ENCODE results near the gene HK1.
"Not testable (repeated sequence)": the region's sequence is repeated elsewhere in the genome, so short reads cannot be mapped to it uniquely, and the experiment has no call there.

The HK1 gene

DNA sequence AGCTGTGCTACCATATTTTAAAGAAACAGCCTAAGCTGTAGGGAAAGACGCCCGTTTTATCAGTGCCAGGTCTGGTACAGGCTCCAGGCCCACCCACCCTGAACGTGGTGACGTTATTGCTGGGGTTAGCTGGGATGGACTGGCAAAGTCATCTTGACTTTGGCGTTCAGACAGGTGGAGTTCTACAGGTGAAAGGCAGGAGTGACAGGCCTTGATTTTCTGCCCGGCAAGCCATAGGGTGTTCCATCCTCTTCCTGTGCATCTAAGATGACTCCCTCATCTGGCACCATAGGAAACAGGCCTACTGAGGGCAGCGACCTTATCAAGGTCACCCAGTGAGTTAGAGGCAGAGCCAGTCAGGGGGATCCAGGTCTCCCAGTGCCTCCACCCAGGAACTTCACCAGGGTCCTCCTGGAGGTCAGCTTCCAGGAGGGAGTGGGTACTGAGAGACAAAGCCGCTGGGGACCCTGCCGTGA is 41.6 kb downstream of the HK1 start:
- ChIA-PET CTCF (interaction anchor here (0.9 to 1.5 kb wide), 5 partner anchors 8 to 81 kb away, joined by 3 to 8 read pairs (median 3); no protein-coding TSS in a partner anchor), POLR2A (interaction anchor here (0.7 kb wide), 1 partner anchor 8 kb away, joined by 4 read pairs; no protein-coding TSS in a partner anchor)
- Histone ChIP-seq H3K9me3 (ENCODE audit: control extremely low read depth in 1 of 5, control insufficient read depth in 4 of 5, insufficient read depth in 2 of 5, low read depth in 1 of 5, low read length in 4 of 5) (no peaks in the 10 kb centered on the region), H3K27ac (ENCODE audit: insufficient read depth in 1 of 2, low read depth in 1 of 2, low read length in 2 of 2, poor library complexity in 1 of 2, severe bottlenecking in 2 of 2) (peak overlapping the region in 1 of 2 experiments; percentile 65), H3K27me3 (replicated peaks in 2 of 5; ENCODE audit: control insufficient read depth in 4 of 5, insufficient read depth in 5 of 5, low read length in 4 of 5) (no peaks in the 10 kb centered on the region), H3K4me1 (ENCODE audit: control extremely low read depth in 1 of 4, control insufficient read depth in 4 of 4, insufficient read depth in 4 of 4, low read length in 3 of 4) (peaks cover 2 to 53% (median 27%) of the 10 kb centered on the region in 4 experiments), H3K36me3 (ENCODE audit: control insufficient read depth in 4 of 4, insufficient read depth in 4 of 4, low read length in 3 of 4) (no peaks in the 10 kb centered on the region), H3K4me3 (ENCODE audit: control insufficient read depth in 1 of 7, extremely low read depth in 1 of 7, insufficient read depth in 4 of 7, low read depth in 2 of 7, low read length in 6 of 7) (peak overlapping the region in 6 of 7 experiments; percentile 81 to 97 (median 90))
- DNase-seq: no peak
- 86% methylated on average over 9 of the region's 9 CpGs for WGBS (ENCODE audit: insufficient coverage)

DNA sequence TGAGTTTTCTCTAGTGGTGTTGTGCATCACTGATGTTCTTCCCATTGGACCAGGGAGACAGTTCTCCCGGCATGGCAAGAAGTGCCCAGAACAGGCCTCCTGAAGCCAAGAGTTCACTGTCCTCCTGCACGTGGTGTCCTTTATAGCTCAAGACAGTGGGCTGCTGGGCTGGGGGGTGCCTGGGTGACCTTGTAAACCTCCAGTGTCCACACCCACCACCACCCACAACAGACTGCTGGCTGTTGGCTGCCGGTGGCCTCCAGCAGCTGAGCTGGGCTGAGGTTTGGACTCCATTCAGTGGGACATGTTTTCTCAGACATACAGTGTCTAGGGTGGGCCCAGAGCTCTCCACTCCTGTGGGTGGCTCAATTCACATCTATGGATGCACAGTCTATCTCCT is 42.2 kb downstream of the HK1 start:
- Histone ChIP-seq H3K4me3 (ENCODE audit: control insufficient read depth in 1 of 7, extremely low read depth in 1 of 7, insufficient read depth in 4 of 7, low read depth in 2 of 7, low read length in 6 of 7) (peak overlapping the region in 2 of 7 experiments; percentile 10 to 97), H3K36me3 (ENCODE audit: control insufficient read depth in 4 of 4, insufficient read depth in 4 of 4, low read length in 3 of 4) (no peaks in the 10 kb centered on the region), H3K4me1 (ENCODE audit: control extremely low read depth in 1 of 4, control insufficient read depth in 4 of 4, insufficient read depth in 4 of 4, low read length in 3 of 4) (peaks cover 2 to 49% (median 27%) of the 10 kb centered on the region in 4 experiments), H3K27me3 (replicated peaks in 2 of 5; ENCODE audit: control insufficient read depth in 4 of 5, insufficient read depth in 5 of 5, low read length in 4 of 5) (no peaks in the 10 kb centered on the region), H3K9me3 (ENCODE audit: control extremely low read depth in 1 of 5, control insufficient read depth in 4 of 5, insufficient read depth in 2 of 5, low read depth in 1 of 5, low read length in 4 of 5) (no peaks in the 10 kb centered on the region), H3K27ac (ENCODE audit: insufficient read depth in 1 of 2, low read depth in 1 of 2, low read length in 2 of 2, poor library complexity in 1 of 2, severe bottlenecking in 2 of 2) (no peak overlapping the region)
- ChIA-PET POLR2A (no interaction called here), CTCF (interaction anchor here (0.9 to 1.5 kb wide), 5 partner anchors 7 to 33 kb away, joined by 3 to 8 read pairs (median 3); no protein-coding TSS in a partner anchor)
- WGBS (ENCODE audit: insufficient coverage): 100% methylated on average over 1 of the region's 3 CpGs
- DNase-seq: no peak

DNA sequence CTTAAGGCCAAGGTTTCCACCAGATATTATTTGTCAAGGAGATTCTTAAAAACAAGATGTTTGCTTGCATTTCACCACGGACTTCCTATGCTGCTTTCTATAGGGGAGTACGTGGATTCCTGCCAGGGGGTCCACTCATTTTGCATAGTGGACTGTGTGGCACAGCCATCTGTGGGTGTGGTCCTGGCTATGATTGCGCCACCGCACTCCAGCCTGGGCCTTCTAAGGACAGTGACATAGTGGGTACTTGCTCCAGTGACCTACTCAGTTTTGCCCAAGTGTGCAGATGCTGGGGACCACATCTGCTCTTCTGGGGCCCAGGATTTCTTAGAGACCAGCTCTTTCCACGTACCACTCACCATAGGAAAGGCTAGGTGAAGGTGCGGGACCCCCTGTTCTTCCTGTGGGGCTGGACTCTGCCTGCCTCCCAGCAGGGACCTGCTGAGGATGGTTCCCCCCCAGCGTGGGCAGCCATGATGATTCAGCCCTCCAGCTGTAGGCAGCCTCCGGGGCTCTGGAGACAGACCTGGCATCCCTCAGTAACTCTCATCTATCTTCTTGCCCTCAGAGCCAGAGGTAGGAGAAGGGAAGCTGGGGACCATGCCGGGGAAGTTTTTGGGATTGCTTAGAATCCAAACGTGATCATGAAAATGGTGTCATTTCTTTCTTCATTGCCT is 42.9 kb downstream of the HK1 start:
- CTCF ChIA-PET: interaction anchor here (0.6 to 1.0 kb wide), 4 partner anchors 14 to 94 kb away, joined by 3 to 6 read pairs (median 3); no protein-coding TSS in a partner anchor
- Histone ChIP-seq H3K4me1 (ENCODE audit: control extremely low read depth in 1 of 4, control insufficient read depth in 4 of 4, insufficient read depth in 4 of 4, low read length in 3 of 4) (peaks cover 2 to 47% (median 27%) of the 10 kb centered on the region in 4 experiments), H3K36me3 (ENCODE audit: control insufficient read depth in 4 of 4, insufficient read depth in 4 of 4, low read length in 3 of 4) (no peaks in the 10 kb centered on the region), H3K27ac (ENCODE audit: insufficient read depth in 1 of 2, low read depth in 1 of 2, low read length in 2 of 2, poor library complexity in 1 of 2, severe bottlenecking in 2 of 2) (no peak overlapping the region), H3K9me3 (ENCODE audit: control extremely low read depth in 1 of 5, control insufficient read depth in 4 of 5, insufficient read depth in 2 of 5, low read depth in 1 of 5, low read length in 4 of 5) (no peaks in the 10 kb centered on the region), H3K27me3 (replicated peaks in 2 of 5; ENCODE audit: control insufficient read depth in 4 of 5, insufficient read depth in 5 of 5, low read length in 4 of 5) (no peaks in the 10 kb centered on the region), H3K4me3 (ENCODE audit: control insufficient read depth in 1 of 7, extremely low read depth in 1 of 7, insufficient read depth in 4 of 7, low read depth in 2 of 7, low read length in 6 of 7) (no peak overlapping the region)
- no peak for DNase-seq
- 93% methylated on average over 8 of the region's 10 CpGs for WGBS (ENCODE audit: insufficient coverage)
- POLR2A ChIA-PET: no interaction called here

DNA sequence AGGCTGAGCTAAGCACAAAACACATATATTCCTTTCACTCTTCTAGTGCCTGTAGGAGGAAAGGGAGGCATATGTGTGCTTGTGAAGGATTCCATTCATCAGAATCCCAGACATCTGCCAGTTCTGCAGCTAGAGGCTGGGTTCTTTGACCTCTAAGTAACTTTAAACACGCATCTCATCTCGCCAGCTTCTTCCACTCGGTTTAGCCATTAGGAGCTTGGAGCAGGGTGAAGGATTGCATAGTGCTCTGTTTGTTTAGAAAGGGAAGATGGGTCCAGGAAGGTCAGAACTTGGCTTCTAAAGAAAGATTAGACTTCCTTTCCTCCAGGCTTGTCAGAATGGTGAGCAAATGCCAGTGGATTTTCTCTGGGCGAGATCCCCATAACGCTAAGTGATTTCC is 43.6 kb downstream of the HK1 start:
- H3K9me3 ChIP-seq (ENCODE audit: control extremely low read depth in 1 of 5, control insufficient read depth in 4 of 5, insufficient read depth in 2 of 5, low read depth in 1 of 5, low read length in 4 of 5): no peaks in the 10 kb centered on the region
- peaks cover 2 to 41% (median 27%) of the 10 kb centered on the region in 4 experiments for H3K4me1 ChIP-seq (ENCODE audit: control extremely low read depth in 1 of 4, control insufficient read depth in 4 of 4, insufficient read depth in 4 of 4, low read length in 3 of 4)
- POLR2A ChIA-PET: no interaction called here
- H3K27me3 ChIP-seq (replicated peaks in 2 of 5; ENCODE audit: control insufficient read depth in 4 of 5, insufficient read depth in 5 of 5, low read length in 4 of 5): no peaks in the 10 kb centered on the region
- H3K27ac ChIP-seq (ENCODE audit: insufficient read depth in 1 of 2, low read depth in 1 of 2, low read length in 2 of 2, poor library complexity in 1 of 2, severe bottlenecking in 2 of 2): no peak overlapping the region
- WGBS (ENCODE audit: insufficient coverage): 93% methylated on average over 5 of the region's 5 CpGs
- no peaks in the 10 kb centered on the region for H3K36me3 ChIP-seq (ENCODE audit: control insufficient read depth in 4 of 4, insufficient read depth in 4 of 4, low read length in 3 of 4)
- DNase-seq: no peak
- CTCF ChIA-PET: interaction anchor here (0.6 kb wide), 1 partner anchor 95 kb away, joined by 3 read pairs; no protein-coding TSS in a partner anchor
- H3K4me3 ChIP-seq (ENCODE audit: control insufficient read depth in 1 of 7, extremely low read depth in 1 of 7, insufficient read depth in 4 of 7, low read depth in 2 of 7, low read length in 6 of 7): no peak overlapping the region

DNA sequence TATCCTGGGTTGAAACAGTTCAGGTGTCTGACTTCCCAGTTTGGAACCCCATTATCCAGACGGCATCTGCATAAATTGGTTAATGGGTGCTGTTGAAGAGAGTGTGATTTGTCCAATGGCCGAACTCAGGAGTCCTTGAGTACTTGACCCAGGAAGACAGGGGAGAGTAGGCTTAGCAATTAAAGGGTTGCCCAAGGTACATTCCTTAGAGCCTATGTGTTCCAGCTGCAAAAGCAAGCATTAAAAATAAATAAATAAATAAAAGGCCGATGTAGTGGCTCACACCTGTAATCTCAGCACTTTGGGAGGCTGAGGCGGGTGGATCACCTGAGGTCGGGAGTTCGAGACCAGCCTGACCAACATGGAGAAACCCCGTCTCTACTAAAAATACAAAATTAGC is 44.0 kb downstream of the HK1 start:
- not testable (repeated sequence) for H3K27me3 ChIP-seq (replicated peaks in 2 of 5; ENCODE audit: control insufficient read depth in 4 of 5, insufficient read depth in 5 of 5, low read length in 4 of 5); H3K27ac ChIP-seq (ENCODE audit: insufficient read depth in 1 of 2, low read depth in 1 of 2, low read length in 2 of 2, poor library complexity in 1 of 2, severe bottlenecking in 2 of 2); H3K4me3 ChIP-seq (ENCODE audit: control insufficient read depth in 1 of 7, extremely low read depth in 1 of 7, insufficient read depth in 4 of 7, low read depth in 2 of 7, low read length in 6 of 7); H3K36me3 ChIP-seq (ENCODE audit: control insufficient read depth in 4 of 4, insufficient read depth in 4 of 4, low read length in 3 of 4); DNase-seq; H3K9me3 ChIP-seq (ENCODE audit: control extremely low read depth in 1 of 5, control insufficient read depth in 4 of 5, insufficient read depth in 2 of 5, low read depth in 1 of 5, low read length in 4 of 5)
- H3K4me1 ChIP-seq (ENCODE audit: control extremely low read depth in 1 of 4, control insufficient read depth in 4 of 4, insufficient read depth in 4 of 4, low read length in 3 of 4): peaks cover 5 to 40% (median 28%) of the 10 kb centered on the region in 4 experiments
- 88% methylated on average over 1 of the region's 7 CpGs for WGBS (ENCODE audit: insufficient coverage)
- ChIA-PET CTCF (interaction anchor here (1.2 kb wide), 1 partner anchor 9 kb away, joined by 3 read pairs; no protein-coding TSS in a partner anchor), POLR2A (interaction anchor here (0.7 kb wide), 1 partner anchor 111 kb away, joined by 3 read pairs; no protein-coding TSS in a partner anchor)

DNA sequence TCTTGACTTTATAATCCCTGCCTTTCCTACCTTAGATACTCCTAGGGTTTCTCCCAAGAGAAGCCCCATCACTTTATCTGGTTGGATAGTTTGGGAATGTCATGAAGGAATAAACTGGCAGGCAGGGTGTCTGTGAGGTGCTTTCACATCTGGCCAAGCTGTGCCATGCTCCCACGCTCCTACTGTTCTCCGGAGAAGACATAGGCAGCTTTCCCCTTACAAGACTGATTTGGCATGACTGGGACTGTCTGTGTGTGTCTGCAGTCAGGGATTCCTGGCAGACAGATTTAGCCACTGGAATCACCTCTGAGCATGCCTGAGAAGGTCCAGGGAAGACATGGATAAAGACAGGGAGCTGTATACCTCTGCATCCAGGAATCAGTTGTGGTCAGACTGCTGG is 45.3 kb downstream of the HK1 start:
- Histone ChIP-seq H3K9me3 (ENCODE audit: control extremely low read depth in 1 of 5, control insufficient read depth in 4 of 5, insufficient read depth in 2 of 5, low read depth in 1 of 5, low read length in 4 of 5) (no peaks in the 10 kb centered on the region), H3K4me1 (ENCODE audit: control extremely low read depth in 1 of 4, control insufficient read depth in 4 of 4, insufficient read depth in 4 of 4, low read length in 3 of 4) (peaks cover 13 to 44% (median 32%) of the 10 kb centered on the region in 4 experiments), H3K27me3 (replicated peaks in 2 of 5; ENCODE audit: control insufficient read depth in 4 of 5, insufficient read depth in 5 of 5, low read length in 4 of 5) (no peaks in the 10 kb centered on the region), H3K4me3 (ENCODE audit: control insufficient read depth in 1 of 7, extremely low read depth in 1 of 7, insufficient read depth in 4 of 7, low read depth in 2 of 7, low read length in 6 of 7) (no peak overlapping the region), H3K27ac (ENCODE audit: insufficient read depth in 1 of 2, low read depth in 1 of 2, low read length in 2 of 2, poor library complexity in 1 of 2, severe bottlenecking in 2 of 2) (no peak overlapping the region), H3K36me3 (ENCODE audit: control insufficient read depth in 4 of 4, insufficient read depth in 4 of 4, low read length in 3 of 4) (no peaks in the 10 kb centered on the region)
- WGBS (ENCODE audit: insufficient coverage): 90% methylated on average over 2 of the region's 2 CpGs
- POLR2A ChIA-PET: interaction anchor here (0.6 kb wide), 1 partner anchor 11 kb away, joined by 3 read pairs; no protein-coding TSS in a partner anchor
- CTCF ChIA-PET: interaction anchor here (1.0 to 1.5 kb wide), 3 partner anchors 10 to 11 kb away, joined by 3 to 4 read pairs (median 3); no protein-coding TSS in a partner anchor
- DNase-seq: no peak

DNA sequence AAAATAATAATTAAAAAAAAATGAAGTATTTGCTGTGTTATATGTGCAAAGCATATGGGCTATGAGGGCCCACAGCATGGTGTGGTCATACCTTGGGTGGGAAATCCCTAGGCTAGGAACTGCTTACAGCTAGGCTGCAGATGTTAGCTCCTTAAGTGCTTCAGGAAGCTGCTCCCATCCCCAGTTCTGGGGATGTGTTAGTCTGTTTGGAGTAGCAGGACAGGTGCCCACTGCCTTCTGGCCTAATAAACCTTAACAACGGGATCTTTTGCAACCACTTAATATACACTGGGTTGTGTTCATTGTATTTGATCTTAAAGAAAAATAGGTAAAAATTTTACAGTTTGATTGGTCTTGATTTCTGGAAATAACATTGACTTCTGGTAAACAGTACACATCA is 46.3 kb downstream of the HK1 start:
- H3K4me1 ChIP-seq (ENCODE audit: control extremely low read depth in 1 of 4, control insufficient read depth in 4 of 4, insufficient read depth in 4 of 4, low read length in 3 of 4): peaks cover 17 to 38% (median 26%) of the 10 kb centered on the region in 4 experiments

More for the DNA sequence above, 46.3 kb downstream of the HK1 start:
- no peak for DNase-seq
- Histone ChIP-seq H3K36me3 (ENCODE audit: control insufficient read depth in 4 of 4, insufficient read depth in 4 of 4, low read length in 3 of 4) (peaks cover 0 to 3% (median 0%) of the 10 kb centered on the region in 4 experiments), H3K9me3 (ENCODE audit: control extremely low read depth in 1 of 5, control insufficient read depth in 4 of 5, insufficient read depth in 2 of 5, low read depth in 1 of 5, low read length in 4 of 5) (no peaks in the 10 kb centered on the region), H3K27me3 (replicated peaks in 2 of 5; ENCODE audit: control insufficient read depth in 4 of 5, insufficient read depth in 5 of 5, low read length in 4 of 5) (no peaks in the 10 kb centered on the region), H3K4me3 (ENCODE audit: control insufficient read depth in 1 of 7, extremely low read depth in 1 of 7, insufficient read depth in 4 of 7, low read depth in 2 of 7, low read length in 6 of 7) (no peak overlapping the region), H3K27ac (ENCODE audit: insufficient read depth in 1 of 2, low read depth in 1 of 2, low read length in 2 of 2, poor library complexity in 1 of 2, severe bottlenecking in 2 of 2) (no peak overlapping the region)
- ChIA-PET CTCF (interaction anchor here (1.0 to 1.5 kb wide), 2 partner anchors 9 to 11 kb away, joined by 3 to 4 read pairs; no protein-coding TSS in a partner anchor), POLR2A (no interaction called here)
- no CpG with 5 or more reads among the region's 1 CpG for WGBS (ENCODE audit: insufficient coverage)

Measured in common myeloid progenitor, CD34-positive (primary cell).